Activated gamma-delta T cell treated with Interleukin-2 at 50 U/mL for 16 hours (primary cell): ENCODE results near the gene ZSCAN1.
"Not testable (repeated sequence)": the region's sequence is repeated elsewhere in the genome, so short reads cannot be mapped to it uniquely, and the experiment has no call there.

ENCODE experiments used
- DNase-seq: peaks from one replicate; pipeline ENCODE4 v3.0.0-alpha.2; 2020

ZSCAN1 gene, protein sequence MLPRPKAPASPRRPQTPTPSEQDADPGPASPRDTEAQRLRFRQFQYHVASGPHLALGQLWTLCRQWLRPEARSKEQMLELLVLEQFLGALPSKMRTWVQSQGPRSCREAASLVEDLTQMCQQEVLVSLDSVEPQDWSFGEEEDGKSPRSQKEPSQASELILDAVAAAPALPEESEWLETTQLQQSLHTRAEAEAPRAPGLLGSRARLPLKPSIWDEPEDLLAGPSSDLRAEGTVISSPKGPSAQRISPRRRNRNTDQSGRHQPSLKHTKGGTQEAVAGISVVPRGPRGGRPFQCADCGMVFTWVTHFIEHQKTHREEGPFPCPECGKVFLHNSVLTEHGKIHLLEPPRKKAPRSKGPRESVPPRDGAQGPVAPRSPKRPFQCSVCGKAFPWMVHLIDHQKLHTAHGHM

GRCh38 chr19:58033741-58034476, at the start of gene ZSCAN1:
Gene ZSCAN1 (plus strand): TSS chr19:58034025. CDS start chr19:58037837, 3,812 bp downstream.
- peak; percentile 51 for DNase-seq

- no peak for DNase-seq
Measured at GRCh38 chr19:57992841-57993240, 41.0 kb upstream of the ZSCAN1 start.

DNA sequence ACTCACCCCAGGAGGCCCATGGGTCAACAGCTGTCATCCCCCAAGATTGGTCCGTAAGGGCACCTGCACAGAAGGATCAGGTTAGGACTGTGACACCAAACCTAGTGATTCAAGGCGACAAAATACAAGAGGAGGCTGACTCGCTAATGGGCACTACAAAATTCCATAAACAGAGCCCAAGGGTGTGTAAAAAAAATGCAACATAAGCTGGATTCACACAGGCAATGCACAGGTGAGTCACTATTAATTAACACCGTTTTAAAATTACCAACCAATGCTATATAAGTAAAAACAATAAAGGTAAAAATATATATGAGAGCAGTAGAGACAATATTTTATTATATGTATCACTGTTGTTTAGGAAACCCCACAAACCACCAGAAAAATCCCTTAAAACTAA, 33.1 kb upstream of the ZSCAN1 start:
- no peak for DNase-seq

DNA sequence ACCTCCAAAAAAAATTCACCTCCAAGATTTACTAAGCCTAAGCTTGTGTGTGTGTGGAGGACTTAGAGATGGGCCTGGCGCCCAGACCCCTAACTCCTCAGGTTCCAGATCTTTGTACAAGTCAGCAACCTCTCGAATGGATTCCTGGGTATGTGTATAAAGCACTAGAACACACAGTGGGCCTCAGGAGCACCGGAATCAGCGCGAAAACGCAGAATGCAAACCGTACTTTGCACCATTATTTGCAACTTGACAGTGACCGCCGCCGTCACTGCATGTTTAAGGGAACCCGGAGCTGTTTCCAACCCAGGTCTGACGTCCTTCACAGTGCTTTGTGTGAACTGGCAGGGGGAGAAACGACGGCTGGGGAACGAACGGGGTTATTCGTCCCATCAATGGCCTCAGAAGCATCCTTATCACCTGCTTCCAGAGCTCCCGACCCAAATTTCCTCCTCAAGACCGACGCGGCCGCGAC, 31.9 kb upstream of the ZSCAN1 start:
- DNase-seq = no peak

DNA sequence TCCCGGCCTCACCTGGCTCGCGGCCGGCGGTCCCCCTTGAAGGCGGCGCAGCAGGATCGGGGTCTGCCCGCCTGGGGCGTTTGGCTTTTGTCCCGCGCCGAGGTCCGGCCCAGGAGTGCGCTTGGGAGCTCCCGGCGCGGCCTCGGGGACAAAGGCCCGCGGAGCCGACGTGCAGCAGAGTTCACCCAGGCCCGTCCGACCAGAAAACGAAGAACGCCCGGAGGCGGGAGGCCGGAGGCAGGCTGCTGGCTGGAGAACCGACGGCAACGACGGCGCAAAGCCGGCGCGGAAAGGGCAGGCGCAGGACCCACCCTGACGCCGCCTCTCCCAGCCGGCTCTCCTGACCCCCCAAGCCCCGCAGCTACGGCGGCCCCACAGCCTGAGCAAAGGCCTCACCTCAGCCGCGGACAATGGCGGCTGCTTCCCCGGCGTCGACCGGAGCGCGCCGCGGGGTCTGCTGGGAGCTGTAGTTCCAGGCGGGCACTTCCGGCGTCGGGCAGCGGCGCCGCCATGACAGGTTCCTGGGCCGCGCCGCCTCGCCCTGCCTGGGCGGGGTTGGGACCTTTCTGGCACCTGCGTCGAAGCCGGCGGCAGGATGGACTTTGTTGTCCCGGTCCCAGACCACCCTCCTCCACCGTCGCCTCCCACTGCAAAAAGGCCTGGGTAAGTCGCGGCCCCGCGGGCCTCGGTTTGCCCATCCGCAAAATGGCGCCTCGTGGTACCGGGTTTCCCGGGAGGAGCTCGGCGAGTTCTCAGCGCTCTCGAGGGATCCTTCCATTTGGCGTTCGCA, 31.2 kb upstream of the ZSCAN1 start, which contains the start of gene ZNF606:
Gene ZNF606 (minus strand): TSS at position 437 of the 790 bp plus-strand sequence. CDS start 1,501 bp downstream, outside the sequence.
- peak; percentile 79 for DNase-seq

DNA sequence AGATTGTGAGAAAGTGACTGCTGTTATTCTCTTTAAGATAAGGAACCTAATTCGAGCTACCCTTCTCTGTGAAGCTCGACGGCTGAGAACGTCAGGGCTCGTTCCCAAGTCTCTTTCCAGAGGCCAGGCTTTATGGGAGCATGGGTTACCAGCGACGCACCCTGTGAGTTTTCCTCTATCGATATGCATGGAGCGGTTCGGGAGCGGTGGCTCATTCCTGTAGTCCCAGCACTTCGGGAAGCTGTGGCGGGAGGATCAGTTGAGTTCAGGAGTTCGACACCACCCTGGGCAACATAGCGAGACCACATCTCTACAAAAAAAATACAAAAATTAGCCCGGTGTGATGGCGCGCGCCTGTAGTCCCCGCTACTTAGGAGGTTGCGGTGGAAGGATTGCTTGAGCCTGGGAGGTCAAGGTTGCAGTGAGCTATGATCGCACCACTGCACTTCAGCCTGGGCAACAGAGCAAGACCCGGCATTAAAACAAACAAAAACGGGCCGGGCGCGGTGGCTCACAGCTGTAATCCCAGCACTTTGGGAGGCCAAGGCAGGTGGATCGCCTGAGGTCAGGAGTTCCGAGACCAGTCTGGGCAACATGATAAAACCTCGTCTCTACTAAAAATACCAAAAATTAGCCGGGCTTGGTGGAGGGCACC, 30.5 kb upstream of the ZSCAN1 start:
- no peak for DNase-seq

GRCh38 chr19:58007285-58007684, 26.5 kb upstream of the ZSCAN1 start:
- DNase-seq = no peak

DNA sequence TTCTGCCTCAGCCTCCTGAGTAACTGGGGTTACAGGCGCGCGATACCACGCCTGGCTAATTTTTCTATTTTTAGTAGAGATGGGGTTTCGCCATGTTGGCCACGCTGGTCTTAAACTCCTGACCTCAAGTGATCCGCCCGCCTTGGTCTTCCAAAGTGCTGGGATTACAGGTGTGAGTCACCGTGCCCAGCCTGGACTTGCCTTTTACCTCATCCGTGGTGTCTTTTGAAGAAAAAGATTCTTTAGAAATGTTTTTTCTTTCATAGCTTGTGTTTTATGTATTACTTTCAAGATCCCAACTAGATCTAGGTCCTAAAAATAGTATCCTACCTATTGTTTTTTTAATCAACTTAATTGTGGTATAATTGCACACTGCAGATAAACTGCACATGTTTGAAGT, 24.9 kb upstream of the ZSCAN1 start:
- not testable (repeated sequence) for DNase-seq

GRCh38 chr19:58009301-58009665, 24.5 kb upstream of the ZSCAN1 start:
- DNase-seq = no peak

GRCh38 chr19:58009666-58010301, 24.0 kb upstream of the ZSCAN1 start:
- peak; percentile 64 for DNase-seq

DNA sequence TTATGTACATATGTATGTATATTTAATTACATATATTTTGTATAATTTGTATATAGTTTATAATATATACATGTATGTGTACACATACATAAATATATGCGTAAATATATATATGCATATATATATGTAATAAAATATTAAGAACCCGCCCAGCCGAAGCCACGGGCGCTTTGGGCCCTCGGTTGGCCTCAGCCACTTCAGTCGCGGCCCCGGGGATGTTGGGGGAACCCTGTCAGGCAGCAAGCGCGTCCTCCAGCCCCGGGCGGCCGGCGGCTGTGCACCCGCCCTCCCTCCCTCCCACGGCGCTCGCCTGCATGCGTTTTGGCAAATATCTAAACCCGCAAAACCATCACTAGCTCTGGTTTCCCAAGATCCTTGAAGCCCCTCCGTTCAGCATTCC, 23.3 kb upstream of the ZSCAN1 start:
- DNase-seq = no peak

DNA sequence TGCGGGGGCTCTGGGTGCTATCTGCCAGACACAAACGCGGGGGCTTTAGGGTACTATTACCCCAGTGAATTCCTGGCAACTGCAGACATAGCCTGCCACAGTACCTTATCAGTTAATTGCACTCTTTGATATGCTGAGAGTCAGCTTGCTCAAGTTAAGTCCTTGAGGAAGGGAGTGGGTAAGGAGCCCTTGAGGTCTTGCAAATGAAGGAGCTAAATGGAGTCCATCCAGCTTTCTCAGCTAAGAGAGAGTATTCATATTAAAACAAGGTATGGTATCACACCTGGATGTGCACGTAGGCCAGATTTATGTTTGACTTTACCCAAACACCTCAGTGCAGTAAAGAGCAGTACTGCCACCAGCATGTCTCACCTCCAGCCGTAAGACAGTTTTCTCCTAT, 19.7 kb upstream of the ZSCAN1 start:
- no peak for DNase-seq

DNA sequence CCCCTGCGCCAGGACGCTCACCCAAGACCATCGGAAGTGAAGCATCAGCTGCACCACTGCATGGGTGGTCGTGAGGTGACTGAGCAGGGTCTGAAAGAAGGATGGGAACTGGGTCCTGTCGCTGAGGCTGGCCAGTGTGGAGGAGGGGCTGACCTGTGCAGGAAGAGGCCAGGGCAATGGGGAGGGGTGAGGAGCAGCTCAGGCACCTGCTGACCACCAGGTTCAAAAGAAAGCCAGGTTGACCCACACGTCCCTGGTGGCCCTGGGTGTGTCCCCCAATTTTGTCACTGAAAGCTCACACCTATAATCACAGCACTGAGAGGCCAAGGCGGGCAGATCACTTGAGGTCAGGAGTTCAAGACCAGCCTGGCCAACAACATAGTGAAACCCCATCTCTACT, 13.7 kb upstream of the ZSCAN1 start:
- DNase-seq = no peak

DNA sequence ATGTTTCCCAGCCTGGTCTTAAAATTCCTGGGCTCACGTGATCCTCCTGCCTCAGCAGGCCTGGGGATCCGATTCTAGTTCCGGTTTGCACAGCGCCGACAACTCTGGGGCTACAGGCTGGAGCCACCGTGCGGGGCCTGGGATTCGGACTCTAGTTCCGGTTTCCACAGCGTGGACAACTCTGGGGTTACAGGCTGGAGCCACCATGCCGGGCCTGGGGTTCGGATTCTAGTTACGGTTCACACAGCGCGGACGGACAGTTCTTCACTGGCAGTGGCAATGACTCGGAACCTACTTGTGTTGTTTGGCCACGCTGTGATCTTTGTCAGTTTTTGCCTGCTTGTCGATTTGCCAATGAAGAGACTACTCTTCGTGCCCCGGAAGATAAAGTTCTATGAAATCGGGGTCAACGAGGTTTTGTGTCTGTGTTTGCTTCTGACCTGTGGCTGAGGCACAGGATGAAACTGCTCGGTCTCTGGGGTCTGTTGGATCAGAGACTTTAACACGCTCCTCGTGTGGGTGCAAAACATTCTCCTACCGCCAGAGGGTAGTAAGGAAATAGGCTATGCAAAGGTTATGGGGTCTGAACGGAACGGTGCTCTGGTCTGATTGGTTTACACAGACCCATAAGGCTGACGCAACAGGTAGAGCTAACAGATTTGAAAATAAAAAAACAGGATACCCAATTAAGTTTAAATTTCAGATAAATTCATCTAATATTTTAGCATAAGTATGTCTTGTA, 12.1 kb upstream of the ZSCAN1 start:
- peak; percentile 60 for DNase-seq

DNA sequence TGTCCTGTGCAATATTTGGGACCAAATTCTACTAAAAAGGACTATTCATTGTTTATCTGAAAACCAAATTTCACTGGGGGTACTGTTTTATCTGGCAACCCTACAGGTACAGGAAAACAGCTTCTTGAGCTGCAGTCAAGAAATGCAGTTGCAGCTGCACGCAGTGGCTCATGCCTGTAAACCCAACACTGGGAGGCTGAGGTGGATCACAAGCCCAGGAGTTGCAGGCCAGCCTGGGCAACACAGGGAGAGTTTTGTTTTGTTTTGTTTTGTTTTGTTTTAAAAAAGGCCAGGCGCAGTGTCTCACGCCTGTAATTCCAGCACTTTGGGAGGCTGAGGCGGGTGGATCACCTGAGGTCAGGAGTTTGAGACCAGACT, 11.6 kb upstream of the ZSCAN1 start:
- no peak for DNase-seq

GRCh38 chr19:58024661-58025060, 9.2 kb upstream of the ZSCAN1 start:
- no peak for DNase-seq

- no peak for DNase-seq
Measured at GRCh38 chr19:58034477-58034793, 610 bp downstream of the ZSCAN1 start.

- no peak for DNase-seq
Measured at GRCh38 chr19:58035863-58036262, 2.0 kb downstream of the ZSCAN1 start.

GRCh38 chr19:58037927-58038687, 4.3 kb downstream of the ZSCAN1 start:
- no peak for DNase-seq

GRCh38 chr19:58038688-58039204, 4.9 kb downstream of the ZSCAN1 start:
- DNase-seq = no peak
